GM18498 (cell line): ENCODE data around the gene PRPH.
"Not testable (repeated sequence)": the region's sequence is repeated elsewhere in the genome, so short reads cannot be mapped to it uniquely, and the experiment has no call there.

Source experiments
- ATAC-seq: cut with Tn5 transposase; IDR thresholded peaks from one replicate; pipeline ENCODE4 v1.9.1; 2021; ENCODE audit warnings: mild to moderate bottlenecking, moderate library complexity; ENCODE audit not compliant: unreplicated experiment

The PRPH gene

GRCh38 chr12:49297695-49298060, 2.7 kb downstream of the PRPH start:
- ATAC-seq, result no peak

- no peak for ATAC-seq
Observed at GRCh38 chr12:49298160-49298559, 3.2 kb downstream of the PRPH start.

GRCh38 chr12:49301760-49302159, 6.8 kb downstream of the PRPH start:
- ATAC-seq, result no peak

- ATAC-seq, result no peak
Observed at GRCh38 chr12:49304161-49304560, 9.2 kb downstream of the PRPH start.

GRCh38 chr12:49305762-49306510, 11.0 kb downstream of the PRPH start:
- no peak for ATAC-seq

GRCh38 chr12:49309386-49309785, 14.4 kb downstream of the PRPH start:
- no peak for ATAC-seq

- not testable (repeated sequence) for ATAC-seq
Observed at GRCh38 chr12:49310451-49311000, 15.6 kb downstream of the PRPH start.

GRCh38 chr12:49314811-49315210, 19.9 kb downstream of the PRPH start:
- no peak for ATAC-seq

GRCh38 chr12:49317118-49317517, 22.2 kb downstream of the PRPH start:
- not testable (repeated sequence) for ATAC-seq

GRCh38 chr12:49320411-49321103, 25.6 kb downstream of the PRPH start:
- not testable (repeated sequence) for ATAC-seq

- ATAC-seq, result no peak
Observed at GRCh38 chr12:49322367-49322707, 27.4 kb downstream of the PRPH start.

GRCh38 chr12:49322708-49323523, 28.0 kb downstream of the PRPH start, which contains the start of gene TROAP:
Gene TROAP (plus strand): TSS chr12:49323255. CDS start chr12:49323609, 354 bp downstream.
- peak; percentile 98 for ATAC-seq

- no peak for ATAC-seq
Observed at GRCh38 chr12:49323524-49324097, 28.7 kb downstream of the PRPH start.

- no peak for ATAC-seq
Observed at GRCh38 chr12:49325606-49326005, 30.7 kb downstream of the PRPH start.

GRCh38 chr12:49327368-49327767, 32.4 kb downstream of the PRPH start:
- no peak for ATAC-seq

GRCh38 chr12:49327887-49328286, 32.9 kb downstream of the PRPH start:
- ATAC-seq, result no peak

- no peak for ATAC-seq
Observed at GRCh38 chr12:49328816-49329215, 33.9 kb downstream of the PRPH start.

GRCh38 chr12:49330032-49330619, 35.2 kb downstream of the PRPH start:
- no peak for ATAC-seq

GRCh38 chr12:49330631-49331379, 35.9 kb downstream of the PRPH start:
- no peak for ATAC-seq
